ENCODE data around the gene GPD2.

GRCh38 chr2:156581280-156581679 is 145.1 kb downstream of the GPD2 start:
- TF ChIP-seq CTCF (IDR thresholded peaks at IDR 0.05) (no peak), POLR2A (IDR thresholded peaks at IDR 0.05) (no peak)
